HG03354 (cell line): ENCODE measurements around the gene CCNYL1.
"Not testable (repeated sequence)": the region's sequence is repeated elsewhere in the genome, so short reads cannot be mapped to it uniquely, and the experiment has no call there.

Experiments
- ATAC-seq: cut with Tn5 transposase; IDR thresholded peaks from one replicate; pipeline ENCODE4 v1.9.1; 2021; ENCODE audit warnings: mild to moderate bottlenecking; ENCODE audit not compliant: unreplicated experiment, poor library complexity, severe bottlenecking

Gene CCNYL1

DNA sequence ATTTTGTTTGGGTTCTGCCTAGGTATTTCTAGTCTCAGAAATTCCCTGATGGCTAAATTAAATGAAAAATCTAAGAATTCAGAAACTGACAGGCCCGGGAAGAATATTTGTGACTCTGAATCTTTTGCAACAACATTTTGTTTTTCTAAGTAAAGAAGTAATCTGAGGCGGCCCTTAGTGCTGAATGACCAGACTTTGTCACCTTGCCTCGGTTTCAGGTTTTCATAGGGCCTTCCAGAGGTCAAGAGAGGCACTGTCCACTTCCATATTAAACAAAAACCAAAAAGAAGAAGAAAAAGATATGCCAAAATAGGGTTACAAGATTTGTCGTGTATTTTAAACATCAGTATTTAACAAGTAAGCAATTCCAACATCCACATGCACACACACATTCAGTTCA is 16.1 kb upstream of the CCNYL1 start:
- no peak for ATAC-seq

- not testable (repeated sequence) for ATAC-seq
These were observed 14.5 kb upstream of the CCNYL1 start for GRCh38 chr2:207696911-207697310.

- no peak for ATAC-seq
These were observed 14.0 kb upstream of the CCNYL1 start for GRCh38 chr2:207697411-207697810.

- no peak for ATAC-seq
These were observed 13.1 kb upstream of the CCNYL1 start for GRCh38 chr2:207698301-207698700.

DNA sequence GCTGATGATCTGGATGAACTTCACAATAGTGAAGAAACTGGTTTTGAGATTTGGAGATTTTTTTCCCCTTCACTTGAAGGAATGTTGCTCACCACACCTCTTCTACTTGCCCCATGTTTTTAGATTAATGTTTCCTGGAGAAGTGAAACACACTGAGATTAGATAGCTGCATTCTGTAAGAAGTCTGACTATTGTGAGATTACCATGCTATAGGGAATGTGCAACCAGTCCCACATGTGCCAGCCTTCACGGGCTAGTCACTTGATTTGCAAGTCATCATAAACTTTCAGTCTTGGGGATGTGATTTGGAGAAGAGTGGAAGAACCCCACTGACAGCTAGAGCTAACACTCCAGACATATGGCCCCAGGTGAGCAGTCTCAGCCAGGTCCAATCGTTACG is 7.4 kb upstream of the CCNYL1 start:
- no peak for ATAC-seq

DNA sequence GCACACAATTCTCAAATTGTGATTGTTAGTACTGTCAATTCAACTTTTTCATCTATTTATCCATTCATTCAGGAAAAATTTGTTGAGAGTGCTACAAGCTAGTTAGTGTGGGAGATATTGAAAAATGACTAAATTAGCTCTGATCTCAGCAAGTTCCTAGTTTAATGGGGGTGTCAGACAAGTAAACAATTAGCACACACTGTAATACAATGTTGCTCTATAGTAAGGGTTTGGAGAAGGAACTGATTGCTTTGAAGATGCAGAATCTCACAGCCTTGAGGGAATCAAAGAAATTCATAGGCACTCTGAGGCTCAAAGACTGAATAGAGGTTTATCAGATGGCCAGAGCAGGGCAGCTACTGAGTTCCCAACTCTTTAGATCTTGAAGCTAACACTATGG is 6.8 kb upstream of the CCNYL1 start:
- no peak for ATAC-seq

DNA sequence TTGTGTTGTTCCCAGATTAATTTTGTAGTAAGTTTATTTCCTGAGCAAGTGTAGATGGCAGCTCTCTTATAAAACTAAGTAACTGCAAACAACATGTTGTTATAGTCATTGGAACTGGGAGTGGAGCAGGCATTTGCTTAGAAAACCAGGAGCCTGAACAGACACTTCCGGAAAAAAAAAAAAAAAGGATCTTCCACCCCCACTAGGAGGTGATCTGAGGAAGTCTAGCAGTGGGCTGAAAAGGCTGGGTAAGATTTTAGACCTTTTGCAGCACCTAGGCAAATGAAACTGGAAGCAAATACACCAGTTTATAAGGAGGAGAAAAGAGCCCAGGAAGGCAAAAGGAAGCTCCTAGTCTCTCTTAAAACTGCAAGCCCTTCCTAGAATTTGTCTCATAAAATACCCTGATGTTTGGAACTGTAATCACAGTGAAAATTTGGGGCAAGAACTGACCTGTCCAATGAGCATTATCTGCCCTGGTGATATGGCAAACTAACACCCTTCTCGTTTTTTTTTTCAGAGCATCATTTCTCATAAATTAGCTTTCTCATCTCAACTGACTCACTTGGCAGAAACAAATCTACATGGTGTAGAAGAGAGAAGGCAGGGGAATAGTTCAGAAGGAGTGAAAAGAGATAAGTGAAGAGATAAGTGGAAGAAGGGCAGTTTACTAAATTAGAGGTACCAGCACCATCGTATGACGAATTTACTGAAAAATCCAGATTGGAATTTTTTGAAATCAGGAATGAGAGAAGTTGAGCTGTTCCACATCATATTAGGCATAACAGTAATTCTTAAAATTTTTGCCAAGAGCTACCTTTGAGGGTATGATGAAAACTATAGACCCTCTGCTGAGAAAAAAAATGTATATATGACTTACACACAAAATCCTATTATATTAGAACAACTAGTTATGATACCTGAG is 4.2 kb upstream of the CCNYL1 start:
- ATAC-seq, result no peak

GRCh38 chr2:207711750-207712530 is 500 bp downstream of the CCNYL1 start:
- ATAC-seq, result peak; percentile 31

DNA sequence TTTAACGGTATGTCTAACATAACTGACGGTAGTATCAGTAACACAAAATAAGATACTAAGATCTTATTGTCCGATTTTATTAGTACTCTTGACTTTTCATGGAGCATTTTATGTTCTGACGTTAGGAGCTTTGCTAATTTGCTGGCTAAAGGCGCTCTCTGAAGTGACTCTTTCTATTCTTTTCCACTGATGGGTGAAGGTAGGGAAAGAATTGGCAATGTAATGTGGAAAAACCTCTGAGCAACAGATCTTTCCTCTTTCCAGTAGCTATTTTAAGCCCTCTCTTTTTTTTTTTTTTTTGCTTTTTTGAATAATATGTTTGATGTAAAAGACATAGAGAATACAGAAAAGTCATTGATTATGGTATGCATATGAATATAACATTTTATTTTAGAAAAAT is 4.6 kb downstream of the CCNYL1 start:
- ATAC-seq, result no peak

GRCh38 chr2:207718521-207718920 is 7.1 kb downstream of the CCNYL1 start:
- no peak for ATAC-seq

- no peak for ATAC-seq
These were observed 7.6 kb downstream of the CCNYL1 start for GRCh38 chr2:207719008-207719407.

DNA sequence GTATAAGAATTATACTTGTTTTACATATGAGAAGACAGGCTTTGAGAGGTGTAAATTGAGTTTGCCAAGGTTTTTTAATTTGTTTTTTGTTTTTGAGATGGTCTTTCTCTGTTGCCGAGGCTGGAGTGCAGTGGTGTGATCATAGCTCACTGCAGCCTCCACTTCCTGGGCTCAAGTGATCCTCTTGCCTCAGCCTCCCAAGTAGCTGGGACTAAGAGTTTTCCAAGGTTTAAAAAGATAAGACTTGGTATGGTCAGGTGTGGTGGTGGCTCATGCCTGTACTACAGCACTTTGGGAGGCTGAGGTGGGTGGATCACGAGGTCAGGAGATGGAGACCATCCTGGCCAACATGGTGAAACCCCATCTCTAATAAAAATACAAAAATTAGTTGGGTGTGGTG is 8.2 kb downstream of the CCNYL1 start:
- not testable (repeated sequence) for ATAC-seq

DNA sequence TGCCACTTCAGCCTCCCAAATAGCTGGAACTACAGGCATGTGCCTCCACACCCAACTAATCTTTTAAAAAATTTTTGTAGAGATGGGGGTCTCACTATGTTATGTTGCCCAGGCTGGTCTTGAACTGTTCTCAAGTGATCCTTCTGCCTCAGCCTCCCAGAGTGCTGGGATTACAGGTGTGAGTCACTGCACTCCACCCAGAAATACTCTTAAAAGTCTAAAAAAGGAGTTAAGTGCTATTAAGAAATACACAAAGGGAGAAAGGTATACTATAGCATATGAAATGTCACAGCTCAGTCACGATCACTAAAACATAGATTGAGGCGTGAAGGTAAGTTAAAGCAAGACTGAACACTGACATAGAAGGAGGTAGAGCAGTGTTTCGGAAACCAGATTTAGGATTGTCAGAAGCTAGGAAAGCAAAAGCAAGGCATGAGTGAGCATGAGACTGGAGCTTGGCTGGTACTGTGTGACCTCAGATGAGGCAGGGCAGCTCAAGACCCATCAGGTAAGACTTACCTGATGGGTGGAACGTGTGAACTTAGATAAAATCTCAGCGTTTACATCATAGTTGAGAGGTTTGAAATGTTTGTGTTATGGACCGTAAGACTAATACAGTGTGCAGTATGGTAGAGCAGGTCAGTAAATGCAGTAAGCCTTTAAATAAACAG is 9.2 kb downstream of the CCNYL1 start:
- ATAC-seq, result no peak

DNA sequence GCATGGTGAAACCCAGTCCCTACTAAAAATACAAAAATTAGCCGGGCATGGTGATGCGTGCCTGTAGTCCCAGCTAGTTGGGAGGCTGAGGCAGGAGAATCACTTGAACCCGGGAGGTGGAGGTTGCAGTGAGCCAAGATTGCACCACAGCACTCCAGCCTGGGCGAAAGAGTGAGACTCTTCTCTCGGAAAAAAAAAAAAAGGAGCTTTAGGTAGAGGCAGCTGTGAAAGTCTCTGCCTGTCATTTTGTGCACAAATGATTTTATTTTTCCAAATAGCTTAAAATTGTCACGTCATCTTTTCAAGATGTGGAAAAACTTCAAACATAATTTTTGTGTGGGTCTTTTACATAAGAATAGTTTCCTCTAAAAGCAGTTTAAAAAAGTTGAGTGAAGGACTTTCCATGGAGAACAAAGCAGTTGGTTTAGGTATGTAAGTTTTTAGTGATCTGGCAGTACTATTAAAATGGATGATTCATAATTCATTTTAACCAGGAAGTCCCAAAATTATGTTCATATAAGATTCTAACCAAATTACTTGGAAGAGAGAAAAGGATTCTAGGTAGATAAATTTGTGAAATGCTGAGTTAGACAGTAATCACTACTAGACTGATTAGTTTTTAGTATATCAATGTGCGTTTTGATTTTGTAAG is 11.5 kb downstream of the CCNYL1 start:
- no peak for ATAC-seq

DNA sequence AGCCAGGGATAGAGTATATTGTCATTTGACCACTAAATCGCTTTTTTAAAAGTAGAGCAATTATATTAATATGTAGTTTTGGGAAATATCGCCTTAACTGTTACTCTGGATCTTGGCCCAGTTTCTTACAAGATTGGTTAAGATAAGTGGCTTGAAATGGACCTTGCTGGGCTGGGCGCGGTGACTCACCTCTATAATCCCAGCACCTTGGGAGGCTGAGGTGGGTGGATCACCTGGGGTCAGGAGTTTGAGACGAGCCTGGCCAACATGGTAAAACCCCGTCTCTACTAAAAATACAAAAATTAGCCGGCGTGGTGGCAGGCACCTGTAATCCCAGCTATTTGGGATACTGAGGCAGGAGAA is 12.0 kb downstream of the CCNYL1 start:
- not testable (repeated sequence) for ATAC-seq

- peak; percentile 72 for ATAC-seq
These were observed 12.7 kb downstream of the CCNYL1 start for GRCh38 chr2:207724113-207724512.

DNA sequence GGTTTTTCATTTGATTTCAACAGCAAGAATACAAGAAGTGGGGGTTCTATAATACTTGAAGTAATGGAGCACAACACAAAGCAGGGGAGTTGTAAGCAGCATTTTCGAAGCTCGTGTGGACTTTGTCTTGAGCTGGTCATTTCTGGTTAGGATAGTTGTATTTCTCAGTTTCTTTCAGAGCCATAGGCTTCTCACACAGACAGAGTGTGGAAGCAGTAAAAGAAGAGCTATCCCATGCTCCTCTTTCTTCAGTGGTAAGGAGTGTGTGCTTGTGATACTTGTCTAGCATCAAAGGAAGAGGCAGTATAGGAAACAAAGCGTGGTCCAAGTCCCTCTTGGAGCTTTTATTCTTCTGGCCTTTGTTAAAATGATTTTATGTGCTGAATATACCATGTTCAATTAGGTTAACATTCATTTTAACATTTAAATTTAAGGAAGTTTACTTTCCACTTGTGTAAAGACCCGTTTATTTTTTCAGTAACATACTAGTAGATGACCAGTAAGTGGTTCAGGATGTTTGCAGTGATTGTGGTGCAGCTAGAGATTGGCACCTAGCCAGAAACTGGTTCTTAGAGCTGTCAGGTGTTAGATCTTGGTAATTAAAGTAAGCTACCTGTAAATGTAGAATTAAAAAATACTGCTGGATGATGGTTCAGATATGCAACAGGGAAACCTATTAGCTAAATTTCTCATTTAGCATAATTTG is 14.6 kb downstream of the CCNYL1 start:
- ATAC-seq, result no peak

DNA sequence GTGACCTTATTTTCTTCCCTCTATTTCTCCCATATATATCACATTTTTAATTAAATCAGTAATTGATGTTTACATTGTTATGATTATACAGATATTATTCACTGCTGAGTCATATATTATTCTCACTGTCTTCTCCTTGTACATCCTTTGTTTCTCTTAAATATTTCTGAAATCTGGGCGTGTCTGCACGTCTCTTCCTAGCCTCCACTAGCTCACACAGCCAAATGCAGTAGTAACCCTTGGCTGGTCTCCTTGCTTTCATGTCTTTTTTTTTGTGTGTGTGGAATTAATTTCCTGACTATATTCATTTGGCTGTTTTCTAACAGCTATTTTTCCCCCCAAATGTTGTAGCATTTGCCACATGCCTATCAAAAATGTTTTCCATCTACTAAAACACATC is 15.8 kb downstream of the CCNYL1 start:
- ATAC-seq, result no peak

GRCh38 chr2:207729465-207729998 is 18.1 kb downstream of the CCNYL1 start:
- no peak for ATAC-seq
